ENCODE measurements around the gene RRP9. TPM values are rescaled to one million over a fixed set of nuclear protein-coding genes. Genes with fewer than 3 reads are reported as not detected.

Gene RRP9
- total and polyA plus RNA-seq, 4 donors, result 8.2 to 47.6 (median 33.5) TPM

- ATAC-seq (ENCODE audit: insufficient read depth, low FRiP score), result no peak
- no peak for TF ChIP-seq CTCF (IDR thresholded peaks at IDR 0.05; ENCODE audit: control extremely low read depth, extremely low read depth)
- H3K27me3 ChIP-seq (ENCODE audit: control insufficient read depth in 3 of 3, insufficient read depth in 3 of 3, low read length in 2 of 3), result no peaks in the 10 kb centered on the region
- H3K27ac ChIP-seq (ENCODE audit: low read depth in 1 of 2, low read length in 1 of 2), result no peak overlapping the region
- peaks cover 0 to 13% (median 3%) of the 10 kb centered on the region in 4 donors for H3K36me3 ChIP-seq (ENCODE audit: control insufficient read depth in 4 of 4, insufficient read depth in 4 of 4, low read length in 4 of 4)
- DNase-seq, result peak; percentile 63 to 69 (median 67)
- no peaks in the 10 kb centered on the region for H3K9me3 ChIP-seq (ENCODE audit: control insufficient read depth in 4 of 4, insufficient read depth in 3 of 4, low read length in 3 of 4)
- H3K9ac ChIP-seq (ENCODE audit: insufficient read depth in 1 of 2, low read length in 2 of 2), result no peak overlapping the region
- no peak overlapping the region for H3K4me3 ChIP-seq
- peaks cover 3 to 30% (median 4%) of the 10 kb centered on the region in 5 donors for H3K4me1 ChIP-seq (ENCODE audit: control insufficient read depth in 5 of 5, insufficient read depth in 5 of 5, low read length in 5 of 5)
- 81 to 82% methylated on average over 6 of the region's 6 CpGs for WGBS, 2 donors
Measured at GRCh38 chr3:51962854-51963530, 21.3 kb upstream of the RRP9 start.

GRCh38 chr3:51961602-51962569 lies 20.2 kb upstream of the RRP9 start:
- 76 to 80% methylated on average over 9 of the region's 9 CpGs for WGBS, 2 donors
- H3K27me3 ChIP-seq (ENCODE audit: control insufficient read depth in 3 of 3, insufficient read depth in 3 of 3, low read length in 2 of 3), result no peaks in the 10 kb centered on the region
- peaks cover 3 to 27% (median 3%) of the 10 kb centered on the region in 5 donors for H3K4me1 ChIP-seq (ENCODE audit: control insufficient read depth in 5 of 5, insufficient read depth in 5 of 5, low read length in 5 of 5)
- DNase-seq (no peak), ATAC-seq (ENCODE audit: insufficient read depth, low FRiP score) (no peak)
- no peak for TF ChIP-seq CTCF (IDR thresholded peaks at IDR 0.05; ENCODE audit: control extremely low read depth, extremely low read depth)
- no peak overlapping the region for H3K27ac ChIP-seq (ENCODE audit: low read depth in 1 of 2, low read length in 1 of 2)
- H3K36me3 ChIP-seq (ENCODE audit: control insufficient read depth in 4 of 4, insufficient read depth in 4 of 4, low read length in 4 of 4), result peaks cover 0 to 13% (median 3%) of the 10 kb centered on the region in 4 donors
- no peak overlapping the region for H3K9ac ChIP-seq (ENCODE audit: insufficient read depth in 1 of 2, low read length in 2 of 2)
- no peak overlapping the region for H3K4me3 ChIP-seq
- H3K9me3 ChIP-seq (ENCODE audit: control insufficient read depth in 4 of 4, insufficient read depth in 3 of 4, low read length in 3 of 4), result no peaks in the 10 kb centered on the region

GRCh38 chr3:51961011-51961410 lies 19.3 kb upstream of the RRP9 start:
- Histone ChIP-seq H3K36me3 (ENCODE audit: control insufficient read depth in 4 of 4, insufficient read depth in 4 of 4, low read length in 4 of 4) (peaks cover 0 to 13% (median 3%) of the 10 kb centered on the region in 4 donors), H3K4me1 (ENCODE audit: control insufficient read depth in 5 of 5, insufficient read depth in 5 of 5, low read length in 5 of 5) (peaks cover 0 to 26% (median 4%) of the 10 kb centered on the region in 5 donors), H3K9me3 (ENCODE audit: control insufficient read depth in 4 of 4, insufficient read depth in 3 of 4, low read length in 3 of 4) (no peaks in the 10 kb centered on the region), H3K4me3 (no peak overlapping the region), H3K27ac (ENCODE audit: low read depth in 1 of 2, low read length in 1 of 2) (no peak overlapping the region), H3K27me3 (ENCODE audit: control insufficient read depth in 3 of 3, insufficient read depth in 3 of 3, low read length in 2 of 3) (no peaks in the 10 kb centered on the region), H3K9ac (ENCODE audit: insufficient read depth in 1 of 2, low read length in 2 of 2) (no peak overlapping the region)
- DNase-seq, result no peak
- 92 to 93% methylated on average over 18 of the region's 18 CpGs for WGBS, 2 donors
- no peak for TF ChIP-seq CTCF (IDR thresholded peaks at IDR 0.05; ENCODE audit: control extremely low read depth, extremely low read depth)
- no peak for ATAC-seq (ENCODE audit: insufficient read depth, low FRiP score)
